WTC11 (cell line): ENCODE results near the gene WSCD1. TPM values are rescaled to one million over a fixed set of nuclear protein-coding genes. Genes with fewer than 3 reads are reported as not detected.

Experiments
- ATAC-seq: fragments of 200-7000 bp; cut with Tn5 transposase; 2 replicates; pipeline ENCODE4 v1.10.0; 2021; ENCODE audit warnings: mild to moderate bottlenecking, moderate library complexity
- CTCF ChIA-PET: fragments of 300-600 bp; sonication (Branson Sonifier 250); formaldehyde crosslinking; loops from one replicate; lab custom pipeline; 2021; ENCODE audit warnings: antibody characterized with exemption; lab: Charles Lee
- POLR2A ChIA-PET: fragments of 350-600 bp; sonication (Branson Sonifier 250); formaldehyde crosslinking; loops from one replicate; lab custom pipeline; 2021; ENCODE audit warnings: antibody characterized with exemption; lab: Charles Lee
- DNase-seq: peaks from one replicate; pipeline ENCODE4 v3.0.0; 2021; ENCODE audit warnings: low spot score
- H3K27ac Mint-ChIP-seq: 2 replicates; pipeline ENCODE4 v1.8.0; 2021; ENCODE audit warnings: mixed read lengths
- H3K27me3 Mint-ChIP-seq: 2 replicates; pipeline ENCODE4 v1.8.0; 2021; ENCODE audit warnings: low read depth, mild to moderate bottlenecking, moderate library complexity, mixed read lengths
- H3K36me3 Mint-ChIP-seq: 2 replicates; pipeline ENCODE4 v1.8.0; 2021; ENCODE audit warnings: mixed read lengths
- H3K4me1 Mint-ChIP-seq: 2 replicates; pipeline ENCODE4 v1.8.0; 2022; ENCODE audit warnings: mixed read lengths
- H3K4me3 Mint-ChIP-seq: 2 replicates; pipeline ENCODE4 v1.8.0; 2021; ENCODE audit warnings: mild to moderate bottlenecking, moderate library complexity, mixed read lengths
- H3K9me3 Mint-ChIP-seq: 2 replicates; pipeline ENCODE4 v1.8.0; 2021; ENCODE audit warnings: mixed read lengths
- E2F1 ChIP-seq: sonication (generic); formaldehyde crosslinking; IDR thresholded peaks from 2 replicates; pipeline ENCODE4 v1.8.0; 2022; ENCODE audit warnings: mild to moderate bottlenecking, missing genetic modification reagents
- E2F4 ChIP-seq: sonication (generic); formaldehyde crosslinking; IDR thresholded peaks from 2 replicates; pipeline ENCODE4 v1.8.1; 2022; ENCODE audit warnings: low read depth, mild to moderate bottlenecking, moderate library complexity, missing genetic modification reagents, borderline replicate concordance
- EMX1 ChIP-seq: fragments of 250-450 bp; sonication (Bioruptor Pico); IDR thresholded peaks from 2 replicates; pipeline ENCODE4 v1.8.0; 2021; ENCODE audit warnings: mild to moderate bottlenecking
- ESRRA ChIP-seq: sonication (generic); formaldehyde crosslinking; IDR thresholded peaks from 2 replicates; pipeline ENCODE4 v1.8.1; 2022; ENCODE audit warnings: mild to moderate bottlenecking, missing genetic modification reagents, borderline replicate concordance
- FOXJ3 ChIP-seq: sonication (generic); formaldehyde crosslinking; IDR thresholded peaks from 2 replicates; pipeline ENCODE4 v1.9.0; 2021; ENCODE audit warnings: missing genetic modification reagents, mild to moderate bottlenecking, borderline replicate concordance
- MYBL2 ChIP-seq: sonication (generic); formaldehyde crosslinking; IDR thresholded peaks from 2 replicates; pipeline ENCODE4 v1.8.1; 2023; ENCODE audit warnings: mild to moderate bottlenecking, moderate library complexity, missing genetic modification reagents
- OVOL2 ChIP-seq: fragments of 250-450 bp; sonication (Bioruptor Pico); IDR thresholded peaks from 2 replicates; pipeline ENCODE4 v1.9.0; 2021; ENCODE audit warnings: mild to moderate bottlenecking, borderline replicate concordance
- PRRX2 ChIP-seq: fragments of 250-450 bp; sonication (Bioruptor Pico); IDR thresholded peaks from 2 replicates; pipeline ENCODE4 v1.8.0; 2021; ENCODE audit warnings: mild to moderate bottlenecking
- SP1 ChIP-seq: sonication (generic); formaldehyde crosslinking; conservative IDR thresholded peaks from 2 replicates; pipeline ENCODE4 v1.8.1; 2022; ENCODE audit warnings: missing genetic modification reagents
- STAT6 ChIP-seq: sonication (generic); formaldehyde crosslinking; conservative IDR thresholded peaks from 2 replicates; pipeline ENCODE4 v1.8.1; 2023; ENCODE audit warnings: mild to moderate bottlenecking, low read depth, missing genetic modification reagents, moderate library complexity
- TEAD4 ChIP-seq: sonication (generic); formaldehyde crosslinking; IDR thresholded peaks from 2 replicates; pipeline ENCODE4 v1.8.0; 2022; ENCODE audit warnings: mild to moderate bottlenecking, missing genetic modification reagents
- USF1 ChIP-seq: sonication (generic); formaldehyde crosslinking; IDR thresholded peaks from 2 replicates; pipeline ENCODE4 v1.8.0; 2022; ENCODE audit warnings: mild to moderate bottlenecking, missing genetic modification reagents
- ZBTB21 ChIP-seq: sonication (generic); formaldehyde crosslinking; IDR thresholded peaks from 2 replicates; pipeline ENCODE4 v1.8.1; 2023; ENCODE audit warnings: mild to moderate bottlenecking, missing genetic modification reagents, borderline replicate concordance
- ZNF232 ChIP-seq: sonication (generic); formaldehyde crosslinking; IDR thresholded peaks from 2 replicates; pipeline ENCODE4 v1.8.0; 2022; ENCODE audit warnings: mild to moderate bottlenecking, missing genetic modification reagents
- ZNF671 ChIP-seq: fragments of 250-450 bp; sonication (Bioruptor Pico); IDR thresholded peaks from 2 replicates; pipeline ENCODE4 v1.8.0; 2021; ENCODE audit warnings: mild to moderate bottlenecking
- ZSCAN18 ChIP-seq: fragments of 250-450 bp; sonication (Bioruptor Pico); IDR thresholded peaks from 2 replicates; pipeline ENCODE4 v2.1.2; 2022; ENCODE audit warnings: mild to moderate bottlenecking, moderate library complexity
- total RNA-seq: library from RNA; stranded (reverse); gene quantifications from 3 replicates; pipeline ENCODE4 v1.2.3, GENCODE V29; 2021
- TF ChIP-seq, protein P1 (sequence below): sonication (generic); formaldehyde crosslinking; IDR thresholded peaks from 2 replicates; pipeline ENCODE4 v1.8.1; 2022; ENCODE audit warnings: missing genetic modification reagents, borderline replicate concordance
- TF ChIP-seq, protein P2 (sequence below): sonication (generic); formaldehyde crosslinking; IDR thresholded peaks from 2 replicates; pipeline ENCODE4 v1.8.1; 2022; ENCODE audit warnings: mild to moderate bottlenecking, missing genetic modification reagents, moderate library complexity, borderline replicate concordance

WSCD1 gene
- total RNA-seq, 1 experiment from 2014 or later = 57.5 TPM

- TF ChIP-seq OVOL2 (CRISPR knock-in tag) (no peak), ZNF232 (CRISPR knock-in tag) (no peak), SP1 (CRISPR knock-in tag) (no peak), E2F1 (no peak), STAT6 (CRISPR knock-in tag) (no peak)
Observed at GRCh38 chr17:6041246-6041645, 28.9 kb upstream of the WSCD1 start (continued).

- ChIA-PET POLR2A (interaction anchor here (0.6 to 1.3 kb wide), 2 partner anchors 24 to 73 kb away, joined by 3 read pairs; no protein-coding TSS in a partner anchor), CTCF (no interaction called here)
- DNase-seq = no peak
- peaks cover 12% of the 10 kb centered on the region for H3K9me3 Mint-ChIP-seq
- no peaks in the 10 kb centered on the region for H3K36me3 Mint-ChIP-seq
- H3K27ac Mint-ChIP-seq = no peak overlapping the region
- H3K4me1 Mint-ChIP-seq = no peaks in the 10 kb centered on the region
- no peak overlapping the region for H3K4me3 Mint-ChIP-seq
- H3K27me3 Mint-ChIP-seq = peaks cover 3% of the 10 kb centered on the region; the same call in 1 of the 2 replicates
- ATAC-seq = no peak
- TF ChIP-seq, protein P1, sequence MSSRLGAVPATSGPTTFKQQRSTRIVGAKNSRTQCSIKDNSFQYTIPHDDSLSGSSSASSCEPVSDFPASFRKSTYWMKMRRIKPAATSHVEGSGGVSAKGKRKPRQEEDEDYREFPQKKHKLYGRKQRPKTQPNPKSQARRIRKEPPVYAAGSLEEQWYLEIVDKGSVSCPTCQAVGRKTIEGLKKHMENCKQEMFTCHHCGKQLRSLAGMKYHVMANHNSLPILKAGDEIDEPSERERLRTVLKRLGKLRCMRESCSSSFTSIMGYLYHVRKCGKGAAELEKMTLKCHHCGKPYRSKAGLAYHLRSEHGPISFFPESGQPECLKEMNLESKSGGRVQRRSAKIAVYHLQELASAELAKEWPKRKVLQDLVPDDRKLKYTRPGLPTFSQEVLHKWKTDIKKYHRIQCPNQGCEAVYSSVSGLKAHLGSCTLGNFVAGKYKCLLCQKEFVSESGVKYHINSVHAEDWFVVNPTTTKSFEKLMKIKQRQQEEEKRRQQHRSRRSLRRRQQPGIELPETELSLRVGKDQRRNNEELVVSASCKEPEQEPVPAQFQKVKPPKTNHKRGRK (CRISPR knock-in tag) = no peak
- TF ChIP-seq, all 79 proteins: peak for 0
Observed at GRCh38 chr17:6043405-6043804, 26.8 kb upstream of the WSCD1 start.

DNA sequence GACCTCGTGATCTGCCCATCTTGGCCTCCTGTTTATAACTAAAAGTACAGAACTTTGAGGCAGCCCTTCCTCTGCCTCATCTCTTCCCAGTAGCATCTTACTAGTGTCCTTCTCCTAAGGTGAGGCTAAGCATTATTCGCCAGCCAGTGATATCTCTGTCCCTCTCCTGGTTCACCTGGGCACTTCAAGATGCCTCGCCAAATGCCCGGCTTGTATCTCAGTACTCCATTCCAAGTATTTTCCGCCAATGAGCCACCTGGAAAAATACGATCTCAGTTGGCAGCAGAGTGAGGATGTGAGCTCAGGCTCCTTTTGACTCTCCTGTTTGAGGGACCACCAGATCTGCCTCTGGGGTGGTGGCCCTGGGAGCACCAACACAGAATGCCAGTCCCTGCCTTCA is 25.9 kb upstream of the WSCD1 start:
- Mint-ChIP-seq H3K27me3 (peaks cover under 1% of the 10 kb centered on the region; the same call in 1 of the 2 replicates), H3K27ac (no peak overlapping the region), H3K36me3 (no peaks in the 10 kb centered on the region), H3K4me3 (no peak overlapping the region), H3K9me3 (peaks cover 4% of the 10 kb centered on the region), H3K4me1 (no peaks in the 10 kb centered on the region)
- POLR2A ChIA-PET = no interaction called here
- no peak for ATAC-seq
- no peak for DNase-seq
- CTCF ChIA-PET = no interaction called here
- TF ChIP-seq ZSCAN18 (CRISPR knock-in tag) (no peak), E2F4 (CRISPR knock-in tag) (no peak), USF1 (CRISPR knock-in tag) (no peak), PRRX2 (CRISPR knock-in tag) (no peak), TEAD4 (no peak), ZNF671 (CRISPR knock-in tag) (no peak), ZNF232 (CRISPR knock-in tag) (no peak), EMX1 (CRISPR knock-in tag) (no peak), ESRRA (no peak), FOXJ3 (CRISPR knock-in tag) (no peak), MYBL2 (CRISPR knock-in tag) (no peak), SP1 (CRISPR knock-in tag) (no peak), ZBTB21 (no peak)
- TF ChIP-seq, protein P2, sequence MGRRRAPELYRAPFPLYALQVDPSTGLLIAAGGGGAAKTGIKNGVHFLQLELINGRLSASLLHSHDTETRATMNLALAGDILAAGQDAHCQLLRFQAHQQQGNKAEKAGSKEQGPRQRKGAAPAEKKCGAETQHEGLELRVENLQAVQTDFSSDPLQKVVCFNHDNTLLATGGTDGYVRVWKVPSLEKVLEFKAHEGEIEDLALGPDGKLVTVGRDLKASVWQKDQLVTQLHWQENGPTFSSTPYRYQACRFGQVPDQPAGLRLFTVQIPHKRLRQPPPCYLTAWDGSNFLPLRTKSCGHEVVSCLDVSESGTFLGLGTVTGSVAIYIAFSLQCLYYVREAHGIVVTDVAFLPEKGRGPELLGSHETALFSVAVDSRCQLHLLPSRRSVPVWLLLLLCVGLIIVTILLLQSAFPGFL (CRISPR knock-in tag) = no peak
